Measurements from ENCODE around the gene SLC17A3. TPM values are rescaled to one million over a fixed set of nuclear protein-coding genes. Genes with fewer than 3 reads are reported as not detected.

The SLC17A3 gene
- total RNA-seq, 2 donors from 2014 or later = 0.63 TPM; not detected in 1

DNA sequence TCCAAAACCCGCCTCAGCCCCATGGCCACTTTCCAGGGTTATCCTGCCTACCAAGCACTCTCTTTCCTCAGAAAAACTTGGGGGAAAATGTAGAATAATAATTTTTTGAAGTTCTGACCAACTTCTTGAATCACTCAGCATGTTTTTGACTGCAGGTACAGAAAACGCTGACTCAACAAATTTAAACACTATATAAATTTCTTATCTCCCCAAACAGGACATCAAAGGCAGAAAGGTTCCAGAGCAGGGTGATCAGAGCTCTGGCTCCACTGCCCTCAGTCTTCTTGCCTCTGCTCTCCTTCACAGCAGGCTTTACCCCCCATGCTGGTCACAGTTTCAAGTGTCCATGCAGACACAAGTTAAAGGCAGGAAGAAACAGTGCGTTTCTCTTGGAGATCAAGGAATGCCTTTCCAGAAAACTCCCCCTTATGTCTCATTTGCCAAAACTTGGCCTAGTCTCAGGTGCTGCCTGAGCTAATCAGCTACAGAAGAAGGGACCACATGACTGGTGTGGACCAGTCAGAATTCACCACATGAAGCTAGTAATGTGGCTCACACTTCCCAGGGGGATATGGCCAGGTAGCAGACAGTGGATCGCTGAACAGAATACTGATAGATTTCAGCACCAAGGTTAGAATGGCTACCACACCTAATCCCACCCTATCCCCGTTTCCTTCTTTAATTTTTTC, 24.4 kb upstream of the SLC17A3 start:
- TF ChIP-seq, protein P1, sequence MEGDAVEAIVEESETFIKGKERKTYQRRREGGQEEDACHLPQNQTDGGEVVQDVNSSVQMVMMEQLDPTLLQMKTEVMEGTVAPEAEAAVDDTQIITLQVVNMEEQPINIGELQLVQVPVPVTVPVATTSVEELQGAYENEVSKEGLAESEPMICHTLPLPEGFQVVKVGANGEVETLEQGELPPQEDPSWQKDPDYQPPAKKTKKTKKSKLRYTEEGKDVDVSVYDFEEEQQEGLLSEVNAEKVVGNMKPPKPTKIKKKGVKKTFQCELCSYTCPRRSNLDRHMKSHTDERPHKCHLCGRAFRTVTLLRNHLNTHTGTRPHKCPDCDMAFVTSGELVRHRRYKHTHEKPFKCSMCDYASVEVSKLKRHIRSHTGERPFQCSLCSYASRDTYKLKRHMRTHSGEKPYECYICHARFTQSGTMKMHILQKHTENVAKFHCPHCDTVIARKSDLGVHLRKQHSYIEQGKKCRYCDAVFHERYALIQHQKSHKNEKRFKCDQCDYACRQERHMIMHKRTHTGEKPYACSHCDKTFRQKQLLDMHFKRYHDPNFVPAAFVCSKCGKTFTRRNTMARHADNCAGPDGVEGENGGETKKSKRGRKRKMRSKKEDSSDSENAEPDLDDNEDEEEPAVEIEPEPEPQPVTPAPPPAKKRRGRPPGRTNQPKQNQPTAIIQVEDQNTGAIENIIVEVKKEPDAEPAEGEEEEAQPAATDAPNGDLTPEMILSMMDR (IDR thresholded peaks at IDR 0.05) = no peak
- no peaks in the 10 kb centered on the region for H3K27me3 ChIP-seq (replicated peaks; ENCODE audit: insufficient read depth)
- H3K9me3 ChIP-seq = no peaks in the 10 kb centered on the region
- H3K4me1 ChIP-seq (ENCODE audit: control insufficient read depth in 1 of 2, low read depth in 2 of 2) = no peaks in the 10 kb centered on the region
- H3K36me3 ChIP-seq = no peaks in the 10 kb centered on the region
- ATAC-seq (ENCODE audit: insufficient number of reproducible peaks, low FRiP score, low read depth) (no peak), DNase-seq (ENCODE audit: low spot score) (no peak)
- H3K4me3 ChIP-seq = no peak overlapping the region
- no peak overlapping the region for H3K27ac ChIP-seq

DNA sequence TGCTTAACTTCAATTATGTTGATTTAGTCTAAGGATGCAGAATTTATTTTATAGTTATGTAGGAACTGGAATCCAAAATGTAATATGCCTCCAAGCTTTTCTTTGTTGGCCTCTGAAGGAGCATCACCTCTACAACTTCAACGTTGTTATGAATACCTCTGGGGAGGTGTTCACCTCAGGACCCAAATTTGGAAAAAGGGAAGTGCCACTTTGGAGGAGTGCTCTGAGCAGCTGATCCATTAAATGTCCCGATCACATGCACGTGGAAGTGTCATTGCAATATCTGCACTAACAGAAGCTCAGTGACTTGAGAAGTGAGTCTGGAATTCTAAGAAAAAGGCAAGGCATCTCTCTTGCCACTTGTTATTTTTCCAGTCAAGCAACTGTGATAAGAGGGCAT, 22.2 kb upstream of the SLC17A3 start:
- no peak overlapping the region for H3K4me3 ChIP-seq
- no peaks in the 10 kb centered on the region for H3K4me1 ChIP-seq (ENCODE audit: control insufficient read depth in 1 of 2, low read depth in 2 of 2)
- no peaks in the 10 kb centered on the region for H3K9me3 ChIP-seq
- no peak for DNase-seq (ENCODE audit: low spot score)
- no peaks in the 10 kb centered on the region for H3K27me3 ChIP-seq (replicated peaks; ENCODE audit: insufficient read depth)
- H3K27ac ChIP-seq = no peak overlapping the region
- no peak for ATAC-seq (ENCODE audit: insufficient number of reproducible peaks, low FRiP score, low read depth)
- TF ChIP-seq, protein P1 (IDR thresholded peaks at IDR 0.05) = no peak
- H3K36me3 ChIP-seq = no peaks in the 10 kb centered on the region

DNA sequence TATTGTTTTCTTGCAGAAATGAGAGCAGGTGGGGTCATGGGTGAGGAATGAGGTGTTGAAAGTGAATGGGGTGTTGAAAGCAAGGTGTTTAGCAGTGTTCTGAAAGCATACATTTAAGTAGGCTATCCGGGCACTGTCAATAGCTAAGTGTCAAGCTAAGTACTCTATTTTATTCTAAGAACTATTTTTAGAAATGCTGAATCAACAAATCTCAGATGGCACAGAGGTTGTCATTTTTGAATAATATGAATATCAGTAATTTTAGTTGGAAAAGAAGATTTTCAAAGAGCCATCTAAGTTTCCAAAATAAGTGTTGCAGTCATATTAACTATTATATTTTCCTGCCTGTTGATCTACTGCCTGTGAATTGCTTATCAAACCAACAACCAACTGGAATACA, 21.7 kb upstream of the SLC17A3 start:
- H3K4me3 ChIP-seq = no peak overlapping the region
- TF ChIP-seq, protein P1 (IDR thresholded peaks at IDR 0.05) = no peak
- no peaks in the 10 kb centered on the region for H3K36me3 ChIP-seq
- no peaks in the 10 kb centered on the region for H3K4me1 ChIP-seq (ENCODE audit: control insufficient read depth in 1 of 2, low read depth in 2 of 2)
- ATAC-seq (ENCODE audit: insufficient number of reproducible peaks, low FRiP score, low read depth) (no peak), DNase-seq (ENCODE audit: low spot score) (no peak)
- no peak overlapping the region for H3K27ac ChIP-seq
- H3K9me3 ChIP-seq = no peaks in the 10 kb centered on the region
- H3K27me3 ChIP-seq (replicated peaks; ENCODE audit: insufficient read depth) = no peaks in the 10 kb centered on the region

DNA sequence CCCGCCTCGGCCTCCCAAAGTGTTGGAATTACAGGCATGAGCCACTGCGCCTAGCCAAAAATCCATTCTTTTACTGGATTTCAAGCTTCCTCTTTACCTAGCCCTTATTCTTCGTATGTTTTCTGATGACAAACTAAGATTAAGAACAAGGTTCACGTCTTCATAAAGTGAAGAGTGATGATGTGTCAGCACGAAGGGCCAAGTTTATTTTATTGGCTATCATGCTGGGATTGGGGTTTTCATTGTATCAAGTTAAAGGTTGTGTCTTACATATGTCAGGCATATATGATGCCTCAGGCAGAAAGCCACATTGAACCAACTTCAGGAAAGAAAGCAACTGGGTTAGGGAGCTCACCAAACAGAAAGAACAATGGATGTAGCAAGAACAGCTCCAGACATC, 19.7 kb upstream of the SLC17A3 start:
- Histone ChIP-seq H3K27ac (no peak overlapping the region), H3K4me1 (ENCODE audit: control insufficient read depth in 1 of 2, low read depth in 2 of 2) (no peaks in the 10 kb centered on the region), H3K4me3 (no peak overlapping the region), H3K27me3 (replicated peaks; ENCODE audit: insufficient read depth) (no peaks in the 10 kb centered on the region), H3K36me3 (no peaks in the 10 kb centered on the region), H3K9me3 (no peaks in the 10 kb centered on the region)
- ATAC-seq (ENCODE audit: insufficient number of reproducible peaks, low FRiP score, low read depth) (no peak), DNase-seq (ENCODE audit: low spot score) (no peak)
- TF ChIP-seq, protein P1 (IDR thresholded peaks at IDR 0.05) = no peak

DNA sequence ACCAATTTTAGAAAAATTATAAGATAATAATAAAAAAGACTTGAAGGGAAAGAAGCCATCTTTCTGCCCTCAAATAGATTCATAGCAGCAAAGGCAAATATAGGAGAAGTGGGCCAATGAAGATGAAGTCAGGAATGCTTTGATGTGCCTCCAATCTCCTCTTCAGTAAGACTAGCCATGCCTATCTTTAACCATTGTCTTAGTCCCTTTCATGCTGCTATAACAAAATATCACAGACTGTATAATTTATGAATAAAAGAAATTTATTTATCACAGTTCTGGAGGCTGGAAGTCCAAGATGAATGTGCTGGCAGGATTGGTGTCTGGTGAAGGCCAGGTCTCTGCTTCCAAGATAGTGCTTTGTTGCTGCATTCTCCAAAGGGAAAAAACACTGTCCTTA, 18.8 kb upstream of the SLC17A3 start:
- DNase-seq (ENCODE audit: low spot score) (no peak), ATAC-seq (ENCODE audit: insufficient number of reproducible peaks, low FRiP score, low read depth) (no peak)
- Histone ChIP-seq H3K9me3 (no peaks in the 10 kb centered on the region), H3K27ac (no peak overlapping the region), H3K4me1 (ENCODE audit: control insufficient read depth in 1 of 2, low read depth in 2 of 2) (no peaks in the 10 kb centered on the region), H3K4me3 (no peak overlapping the region), H3K36me3 (no peaks in the 10 kb centered on the region), H3K27me3 (replicated peaks; ENCODE audit: insufficient read depth) (no peaks in the 10 kb centered on the region)
- TF ChIP-seq, protein P1 (IDR thresholded peaks at IDR 0.05) = no peak
